H1 (cell line): ENCODE data around the gene EXOC6. TPM values are rescaled to one million over a fixed set of nuclear protein-coding genes. Genes with fewer than 3 reads are reported as not detected.
A peak's percentile ranks its signal among the peaks of the same experiment; 100 is the strongest.

Experiments used
- CTCF ChIA-PET: fragments of 300-600 bp; sonication (Branson Sonifier 250); formaldehyde crosslinking; loops from one replicate; lab custom pipeline; 2021; ENCODE audit not compliant: partially characterized antibody; lab: Charles Lee
- POLR2A ChIA-PET: fragments of 300-600 bp; sonication (Branson Sonifier 250); formaldehyde crosslinking; loops from one replicate; lab custom pipeline; 2021; ENCODE audit warnings: inconsistent platforms; ENCODE audit not compliant: partially characterized antibody; lab: Charles Lee
- DNase-seq, 2 experiments: peaks; one replicate each; pipeline versions ENCODE4 v3.0.0 to v3.0.0-alpha.2; 2010 to 2022; ENCODE audit warnings: low spot score in 2 of 2, low read depth in 1 of 2, mixed read lengths in 1 of 2
- FAIRE-seq: peaks from 2 replicates; lab custom pipeline; 2011; peaks lifted over from hg19 to GRCh38; lab: Jason Lieb, UNC
- H2AFZ ChIP-seq: 2 replicates; pipeline ENCODE4 v1.8.1; 2012; ENCODE audit warnings: low read length, inconsistent platforms
- H2AK5ac ChIP-seq: 2 replicates; pipeline ENCODE4 v1.6.1; 2013; ENCODE audit warnings: low read depth, low read length
- H2BK120ac ChIP-seq: replicated peaks from 2 replicates; pipeline ENCODE3; 2013; ENCODE audit warnings: low read depth, low read length, inconsistent platforms
- H2BK12ac ChIP-seq: 2 replicates; pipeline ENCODE4 v1.6.1; 2013; ENCODE audit warnings: low read depth, low read length
- H2BK15ac ChIP-seq: 2 replicates; pipeline ENCODE4 v1.6.1; 2013; ENCODE audit warnings: low read length
- H2BK20ac ChIP-seq: 2 replicates; pipeline ENCODE4 v1.6.1; 2013; ENCODE audit warnings: low read length
- H2BK5ac ChIP-seq: 2 replicates; pipeline ENCODE4 v1.6.1; 2013; ENCODE audit warnings: low read depth, low read length
- H3K14ac ChIP-seq: 2 replicates; pipeline ENCODE4 v1.6.1; 2013; ENCODE audit warnings: inconsistent platforms; ENCODE audit not compliant: insufficient read length
- H3K18ac ChIP-seq: 2 replicates; pipeline ENCODE4 v1.6.1; 2013; ENCODE audit warnings: low read length; ENCODE audit errors: extremely low read depth
- H3K23ac ChIP-seq: 2 replicates; pipeline ENCODE4 v1.6.1; 2013; ENCODE audit warnings: inconsistent platforms; ENCODE audit not compliant: insufficient read length
- H3K23me2 ChIP-seq: 2 replicates; pipeline ENCODE4 v1.6.1; 2013; ENCODE audit warnings: low read depth, low read length
- H3K27ac ChIP-seq: 2 replicates; pipeline ENCODE4 v1.6.1; 2011; ENCODE audit warnings: low read depth, low read length, inconsistent platforms
- H3K27me3 ChIP-seq, 4 experiments: replicated peaks in 1 of 4; 1 replicate in 1 of 4; 2 replicates in 3 of 4; pipeline versions ENCODE4 v1.6.1 to v1.8.1; 2011 to 2013; ENCODE audit warnings: low read length in 3 of 4, mild to moderate bottlenecking in 3 of 4, inconsistent platforms in 2 of 4, mixed read lengths in 2 of 4, moderate library complexity in 1 of 4; ENCODE audit not compliant: control insufficient read depth in 3 of 4, insufficient read depth in 3 of 4; ENCODE audit errors: extremely low read depth in 1 of 4
- H3K36me3 ChIP-seq, 4 experiments: 2 replicates each; pipeline versions ENCODE4 v1.6.1 to v1.8.1; 2011 to 2013; ENCODE audit warnings: mild to moderate bottlenecking in 4 of 4, low read length in 3 of 4, moderate library complexity in 2 of 4, control low read depth in 1 of 4, inconsistent platforms in 1 of 4; ENCODE audit not compliant: insufficient read depth in 4 of 4, control insufficient read depth in 2 of 4
- H3K4ac ChIP-seq: replicated peaks from 2 replicates; pipeline ENCODE3; 2013; ENCODE audit warnings: low read length, low read depth, mixed read lengths, inconsistent platforms; ENCODE audit not compliant: insufficient read length
- H3K4me1 ChIP-seq, 4 experiments: replicated peaks in 1 of 4; 1 replicate in 1 of 4; 2 replicates in 3 of 4; pipeline versions ENCODE4 v1.6.1 to v1.8.1; 2011 to 2013; ENCODE audit warnings: low read length in 3 of 4, inconsistent platforms in 2 of 4, mixed read lengths in 1 of 4; ENCODE audit not compliant: insufficient read depth in 4 of 4, control insufficient read depth in 3 of 4
- H3K4me2 ChIP-seq, 2 experiments: 2 replicates each; pipeline versions ENCODE4 v1.6.1 to v1.8.1; 2011 to 2013; ENCODE audit warnings: low read depth in 2 of 2, low read length in 2 of 2, control low read depth in 1 of 2, inconsistent platforms in 1 of 2, mild to moderate bottlenecking in 1 of 2; ENCODE audit not compliant: insufficient read depth in 1 of 2
- H3K4me3 ChIP-seq, 4 experiments: fragments of 200-600, 300-600 bp in 1 of 4; sonication (generic), shearing (Covaris generic), sonication (Bioruptor Twin) in 1 of 4; 2 replicates each; pipeline versions ENCODE4 v1.5.1 to v1.8.1; 2011 to 2016; ENCODE audit warnings: low read length in 4 of 4, low read depth in 3 of 4, control low read depth in 2 of 4, inconsistent platforms in 2 of 4, mild to moderate bottlenecking in 2 of 4, mixed read lengths in 1 of 4, moderate library complexity in 1 of 4; ENCODE audit not compliant: insufficient read depth in 2 of 4; ENCODE audit errors: extremely low read depth in 1 of 4
- H3K56ac ChIP-seq: replicated peaks from 2 replicates; pipeline ENCODE3; 2013; ENCODE audit warnings: low read depth, mild to moderate bottlenecking, mixed read lengths, low read length, inconsistent platforms; ENCODE audit not compliant: insufficient read length
- H3K79me1 ChIP-seq: 2 replicates; pipeline ENCODE4 v1.6.1; 2013; ENCODE audit warnings: low read depth, low read length, control low read depth
- H3K79me2 ChIP-seq, 2 experiments: 2 replicates each; pipeline versions ENCODE4 v1.6.1 to v1.8.1; 2012 to 2013; ENCODE audit warnings: low read length in 2 of 2, mild to moderate bottlenecking in 2 of 2, inconsistent platforms in 1 of 2; ENCODE audit not compliant: insufficient read depth in 2 of 2, control insufficient read depth in 1 of 2
- H3K9ac ChIP-seq, 4 experiments: replicated peaks in 1 of 4; 1 replicate in 1 of 4; 2 replicates in 3 of 4; pipeline versions ENCODE4 v1.6.1 to v1.8.1; 2011 to 2013; ENCODE audit warnings: low read depth in 3 of 4, low read length in 3 of 4, control low read depth in 2 of 4, mild to moderate bottlenecking in 2 of 4, moderate library complexity in 2 of 4, inconsistent platforms in 1 of 4; ENCODE audit errors: extremely low read depth in 1 of 4
- H3K9me3 ChIP-seq, 2 experiments: 2 replicates each; pipeline versions ENCODE4 v1.6.1 to v1.8.1; 2012 to 2013; ENCODE audit warnings: mild to moderate bottlenecking in 2 of 2, moderate library complexity in 2 of 2, control low read depth in 1 of 2, inconsistent platforms in 1 of 2, low read depth in 1 of 2, low read length in 1 of 2, mixed read lengths in 1 of 2; ENCODE audit not compliant: insufficient read depth in 2 of 2
- H4K20me1 ChIP-seq, 2 experiments: replicated peaks in 1 of 2; 2 replicates each; pipeline versions ENCODE3 to v1.8.1; 2011 to 2013; ENCODE audit warnings: inconsistent platforms in 2 of 2, low read length in 2 of 2, mild to moderate bottlenecking in 1 of 2; ENCODE audit not compliant: insufficient read depth in 2 of 2, control insufficient read depth in 1 of 2
- H4K5ac ChIP-seq: 2 replicates; pipeline ENCODE4 v1.6.1; 2013; ENCODE audit warnings: low read length, low read depth, mixed read lengths, inconsistent platforms; ENCODE audit not compliant: insufficient read length
- H4K8ac ChIP-seq: 2 replicates; pipeline ENCODE4 v1.8.0; 2013; ENCODE audit warnings: mild to moderate bottlenecking, moderate library complexity, low read length, inconsistent platforms; ENCODE audit not compliant: insufficient read depth; ENCODE audit errors: extremely low read depth
- H4K91ac ChIP-seq: replicated peaks from 2 replicates; pipeline ENCODE3; 2013; ENCODE audit warnings: low read length, mixed read lengths, inconsistent platforms; ENCODE audit not compliant: insufficient read length
- BACH1 ChIP-seq: IDR thresholded peaks from 2 replicates; pipeline ENCODE4 v1.6.1; 2012; ENCODE audit warnings: low read length, improper control_type of control experiment
- WGBS, 2 experiments: shearing (Covaris generic) in 1 of 2; methylation state at CpG; one replicate each; pipeline versions ENCODE4 v1.1.6 to v1.1.7; 2013 to 2015; ENCODE audit warnings: low lambda C conversion rate in 2 of 2, mixed read lengths in 2 of 2, inconsistent platforms in 1 of 2, low coverage in 1 of 2, missing lambda C conversion rate in 1 of 2; ENCODE audit not compliant: insufficient replicate concordance in 2 of 2, insufficient coverage in 1 of 2, insufficient read length in 1 of 2; ENCODE audit errors: extremely low coverage in 1 of 2, missing lambda C conversion rate in 1 of 2; 5-methylcytosine and 5-hydroxymethylcytosine counted together
- polyA plus RNA-seq, 7 experiments: library from polyadenylated mRNA; depleted of rRNA in 3 of 7; stranded (reverse) in 5 of 7; unstranded in 2 of 7; fragments of >200 nt in 5 of 7; fragments of 200-250 nt in 2 of 7; gene quantifications; 1 replicate in 5 of 7; 2 replicates in 1 of 7; 4 replicates in 1 of 7; pipeline versions ENCODE4 v1.2.1 to v1.2.3, GENCODE V29; 2011 to 2013; ENCODE audit warnings: missing spikeins in 2 of 7, mixed read lengths in 2 of 7
- total RNA-seq: library from RNA; stranded (reverse); fragmentation: NEBNext Ultra II Directional; extraction: Animal tissue kit (Norgen Biotek cat#: 25700); gene quantifications from 2 replicates; pipeline ENCODE4 v1.2.1, GENCODE V29; 2021
- TF ChIP-seq, protein P1 (sequence below): IDR thresholded peaks from 2 replicates; pipeline ENCODE4 v1.6.1; 2012; ENCODE audit warnings: inconsistent platforms

Gene EXOC6
- total and polyA plus RNA-seq, 2 of the 8 experiments (the other 6 are each of a cell fraction or from before 2014, with no cell fraction given): 1.7 to 4.5 TPM

- H2BK20ac ChIP-seq: no peak overlapping the region
Measured at GRCh38 chr10:92822060-92822634, 26.2 kb upstream of the EXOC6 start.

More at GRCh38 chr10:92822060-92822634, 26.2 kb upstream of the EXOC6 start:
- no peak overlapping the region for H3K27ac ChIP-seq
- no peak overlapping the region for H3K18ac ChIP-seq
- no peak overlapping the region for H2AFZ ChIP-seq
- no peak overlapping the region for H3K14ac ChIP-seq
- no peak overlapping the region for H3K4me2 ChIP-seq
- no peaks in the 10 kb centered on the region for H3K36me3 ChIP-seq
- no peaks in the 10 kb centered on the region for H3K4me1 ChIP-seq
- no peak overlapping the region for H4K8ac ChIP-seq
- no peaks in the 10 kb centered on the region for H3K79me1 ChIP-seq
- no peak overlapping the region for H3K4me3 ChIP-seq
- no peak overlapping the region for H4K5ac ChIP-seq
- no peak overlapping the region for H3K56ac ChIP-seq
- ChIA-PET POLR2A (no interaction called here), CTCF (interaction anchor here (0.6 to 3.3 kb wide), 7 partner anchors 10 to 57 kb away, joined by 3 to 22 read pairs (median 4); partner anchors contain the start of gene EXOC6)
- H4K91ac ChIP-seq: no peak overlapping the region
- no peak overlapping the region for H2BK120ac ChIP-seq
- no peaks in the 10 kb centered on the region for H3K9me3 ChIP-seq
- TF ChIP-seq, protein P1, sequence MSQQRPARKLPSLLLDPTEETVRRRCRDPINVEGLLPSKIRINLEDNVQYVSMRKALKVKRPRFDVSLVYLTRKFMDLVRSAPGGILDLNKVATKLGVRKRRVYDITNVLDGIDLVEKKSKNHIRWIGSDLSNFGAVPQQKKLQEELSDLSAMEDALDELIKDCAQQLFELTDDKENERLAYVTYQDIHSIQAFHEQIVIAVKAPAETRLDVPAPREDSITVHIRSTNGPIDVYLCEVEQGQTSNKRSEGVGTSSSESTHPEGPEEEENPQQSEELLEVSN: no peak
- TF ChIP-seq BACH1: 0 out of 2 replicates have a peak, but pooled peaks have one; percentile 18
- WGBS, 2 experiments: 75% methylated on average over 6 of the region's 6 CpGs; no CpG with 5 or more reads in 1 of the 2 experiments
- no peak overlapping the region for H2BK12ac ChIP-seq
- no peak overlapping the region for H3K9ac ChIP-seq
- no peaks in the 10 kb centered on the region for H3K23me2 ChIP-seq
- no peak overlapping the region for H2AK5ac ChIP-seq
- no peak for FAIRE-seq
- H2BK15ac ChIP-seq: no peak overlapping the region
- DNase-seq: peak in 1 of 2 experiments; percentile 7
- H3K23ac ChIP-seq: no peak overlapping the region
- no peak overlapping the region for H2BK5ac ChIP-seq
- H3K79me2 ChIP-seq: no peaks in the 10 kb centered on the region
- no peaks in the 10 kb centered on the region for H4K20me1 ChIP-seq
- H3K27me3 ChIP-seq: no peaks in the 10 kb centered on the region
- no peak overlapping the region for H3K4ac ChIP-seq
